Measurements from ENCODE around the gene ERLEC1.

- no peak for TF ChIP-seq POLR2A (IDR thresholded peaks at IDR 0.05)
- no peak for TF ChIP-seq CTCF (IDR thresholded peaks at IDR 0.05)
- no peak for TF ChIP-seq POLR2AphosphoS5 (IDR thresholded peaks at IDR 0.05)
- TF ChIP-seq EP300 (IDR thresholded peaks at IDR 0.05) = no peak
These were observed 69.4 kb downstream of the ERLEC1 start for GRCh38 chr2:53856272-53856671.
